Measurements from ENCODE around the gene ELAC1.
"Not testable (repeated sequence)": the region's sequence is repeated elsewhere in the genome, so short reads cannot be mapped to it uniquely, and the experiment has no call there.

Gene ELAC1

GRCh38 chr18:50967714-50968661, at the start of gene ELAC1:
ELAC1 (plus strand) TSS chr18:50968040; CDS start chr18:50974405, 6,365 bp downstream.
- no peak for DNase-seq (ENCODE audit: low read depth, low spot score)

- DNase-seq (ENCODE audit: low read depth, low spot score): no peak
These were observed 49.7 kb upstream of the ELAC1 start for GRCh38 chr18:50918153-50918552.

GRCh38 chr18:50924372-50924771, 43.5 kb upstream of the ELAC1 start:
- no peak for DNase-seq (ENCODE audit: low read depth, low spot score)

- DNase-seq (ENCODE audit: low read depth, low spot score): no peak
These were observed 41.3 kb upstream of the ELAC1 start for GRCh38 chr18:50926521-50926920.

GRCh38 chr18:50928551-50928950, 39.3 kb upstream of the ELAC1 start:
- no peak for DNase-seq (ENCODE audit: low read depth, low spot score)

GRCh38 chr18:50933684-50934083, 34.2 kb upstream of the ELAC1 start:
- no peak for DNase-seq (ENCODE audit: low read depth, low spot score)

- DNase-seq (ENCODE audit: low read depth, low spot score): no peak
These were observed 33.2 kb upstream of the ELAC1 start for GRCh38 chr18:50934545-50935211.

- no peak for DNase-seq (ENCODE audit: low read depth, low spot score)
These were observed 32.2 kb upstream of the ELAC1 start for GRCh38 chr18:50935493-50936191.

GRCh38 chr18:50937183-50937582, 30.7 kb upstream of the ELAC1 start:
- DNase-seq (ENCODE audit: low read depth, low spot score): no peak

- no peak for DNase-seq (ENCODE audit: low read depth, low spot score)
These were observed 28.9 kb upstream of the ELAC1 start for GRCh38 chr18:50938912-50939311.

GRCh38 chr18:50944245-50944932, 23.5 kb upstream of the ELAC1 start:
- no peak for DNase-seq (ENCODE audit: low read depth, low spot score)

GRCh38 chr18:50945918-50946317, 21.9 kb upstream of the ELAC1 start:
- DNase-seq (ENCODE audit: low read depth, low spot score): not testable (repeated sequence)

GRCh38 chr18:50947899-50948298, 19.9 kb upstream of the ELAC1 start:
- DNase-seq (ENCODE audit: low read depth, low spot score): no peak

GRCh38 chr18:50949185-50949584, 18.7 kb upstream of the ELAC1 start:
- DNase-seq (ENCODE audit: low read depth, low spot score): no peak

- no peak for DNase-seq (ENCODE audit: low read depth, low spot score)
These were observed 17.2 kb upstream of the ELAC1 start for GRCh38 chr18:50950626-50951025.

- no peak for DNase-seq (ENCODE audit: low read depth, low spot score)
These were observed 14.0 kb upstream of the ELAC1 start for GRCh38 chr18:50953822-50954221.

- no peak for DNase-seq (ENCODE audit: low read depth, low spot score)
These were observed 12.6 kb upstream of the ELAC1 start for GRCh38 chr18:50955253-50955652.

- DNase-seq (ENCODE audit: low read depth, low spot score): no peak
These were observed 11.7 kb upstream of the ELAC1 start for GRCh38 chr18:50956116-50956515.

GRCh38 chr18:50961974-50962373, 5.9 kb upstream of the ELAC1 start:
- DNase-seq (ENCODE audit: low read depth, low spot score): no peak

GRCh38 chr18:50969448-50969847, 1.6 kb downstream of the ELAC1 start:
- DNase-seq (ENCODE audit: low read depth, low spot score): no peak

- no peak for DNase-seq (ENCODE audit: low read depth, low spot score)
These were observed 2.2 kb downstream of the ELAC1 start for GRCh38 chr18:50970006-50970405.

- DNase-seq (ENCODE audit: low read depth, low spot score): not testable (repeated sequence)
These were observed 4.6 kb downstream of the ELAC1 start for GRCh38 chr18:50972404-50972803.

All from iPS DF 19.7 (cell line).